ENCODE data around the gene TMEM132D.

The TMEM132D gene

GRCh38 chr12:129750421-129750820 is 153.4 kb downstream of the TMEM132D start:
- in situ Hi-C loops (cut with MboI; ENCODE audit: low sequenced_read_pairs) = no loop called here

GRCh38 chr12:129746318-129746717 is 157.5 kb downstream of the TMEM132D start:
- in situ Hi-C loops (cut with MboI; ENCODE audit: low sequenced_read_pairs) = no loop called here

- in situ Hi-C loops (cut with MboI; ENCODE audit: low sequenced_read_pairs) = no loop called here
Observed at GRCh38 chr12:129729170-129729569, 174.7 kb downstream of the TMEM132D start.

GRCh38 chr12:129727100-129727499 is 176.7 kb downstream of the TMEM132D start:
- in situ Hi-C loops (cut with MboI; ENCODE audit: low sequenced_read_pairs) = no loop called here

- in situ Hi-C loops (cut with MboI; ENCODE audit: low sequenced_read_pairs) = no loop called here
Observed at GRCh38 chr12:129723260-129723659, 180.6 kb downstream of the TMEM132D start.

- in situ Hi-C loops (cut with MboI; ENCODE audit: low sequenced_read_pairs) = no loop called here
Observed at GRCh38 chr12:129720618-129721017, 183.2 kb downstream of the TMEM132D start.

- in situ Hi-C loops (cut with MboI; ENCODE audit: low sequenced_read_pairs) = no loop called here
Observed at GRCh38 chr12:129719416-129719815, 184.4 kb downstream of the TMEM132D start.

- in situ Hi-C loops (cut with MboI; ENCODE audit: low sequenced_read_pairs) = no loop called here
Observed at GRCh38 chr12:129717438-129717837, 186.4 kb downstream of the TMEM132D start.

- in situ Hi-C loops (cut with MboI; ENCODE audit: low sequenced_read_pairs) = no loop called here
Observed at GRCh38 chr12:129716825-129717224, 187.0 kb downstream of the TMEM132D start.

GRCh38 chr12:129706716-129707115 is 197.1 kb downstream of the TMEM132D start:
- in situ Hi-C loops (cut with MboI; ENCODE audit: low sequenced_read_pairs) = no loop called here

GRCh38 chr12:129704232-129704830 is 199.5 kb downstream of the TMEM132D start:
- in situ Hi-C loops (cut with MboI; ENCODE audit: low sequenced_read_pairs) = no loop called here

- in situ Hi-C loops (cut with MboI; ENCODE audit: low sequenced_read_pairs) = no loop called here
Observed at GRCh38 chr12:129701631-129702101, 202.2 kb downstream of the TMEM132D start.

- in situ Hi-C loops (cut with MboI; ENCODE audit: low sequenced_read_pairs) = no loop called here
Observed at GRCh38 chr12:129700036-129700435, 203.8 kb downstream of the TMEM132D start.

GRCh38 chr12:129696926-129697325 is 206.9 kb downstream of the TMEM132D start:
- in situ Hi-C loops (cut with MboI; ENCODE audit: low sequenced_read_pairs) = no loop called here

- in situ Hi-C loops (cut with MboI; ENCODE audit: low sequenced_read_pairs) = no loop called here
Observed at GRCh38 chr12:129696405-129696804, 207.4 kb downstream of the TMEM132D start.

GRCh38 chr12:129693731-129694130 is 210.1 kb downstream of the TMEM132D start:
- in situ Hi-C loops (cut with MboI; ENCODE audit: low sequenced_read_pairs) = no loop called here

GRCh38 chr12:129687731-129688130 is 216.1 kb downstream of the TMEM132D start:
- in situ Hi-C loops (cut with MboI; ENCODE audit: low sequenced_read_pairs) = no loop called here

- in situ Hi-C loops (cut with MboI; ENCODE audit: low sequenced_read_pairs) = no loop called here
Observed at GRCh38 chr12:129681830-129682229, 222.0 kb downstream of the TMEM132D start.

GRCh38 chr12:129681151-129681550 is 222.7 kb downstream of the TMEM132D start:
- in situ Hi-C loops (cut with MboI; ENCODE audit: low sequenced_read_pairs) = no loop called here

GRCh38 chr12:129676411-129676810 is 227.4 kb downstream of the TMEM132D start:
- in situ Hi-C loops (cut with MboI; ENCODE audit: low sequenced_read_pairs) = no loop called here

GRCh38 chr12:129675947-129676346 is 227.9 kb downstream of the TMEM132D start:
- in situ Hi-C loops (cut with MboI; ENCODE audit: low sequenced_read_pairs) = no loop called here

GRCh38 chr12:129675496-129675895 is 228.3 kb downstream of the TMEM132D start:
- in situ Hi-C loops (cut with MboI; ENCODE audit: low sequenced_read_pairs) = no loop called here

- in situ Hi-C loops (cut with MboI; ENCODE audit: low sequenced_read_pairs) = no loop called here
Observed at GRCh38 chr12:129673806-129674205, 230.0 kb downstream of the TMEM132D start.

All from HL-60/S4 treated with phorbol 12-myristate 13-acetate at 8.2 ng/mL for 4 days and 3 days (cell line).